ENCODE results near the gene PCDH1.
"Not testable (repeated sequence)": the region's sequence is repeated elsewhere in the genome, so short reads cannot be mapped to it uniquely, and the experiment has no call there.

The PCDH1 gene

DNA sequence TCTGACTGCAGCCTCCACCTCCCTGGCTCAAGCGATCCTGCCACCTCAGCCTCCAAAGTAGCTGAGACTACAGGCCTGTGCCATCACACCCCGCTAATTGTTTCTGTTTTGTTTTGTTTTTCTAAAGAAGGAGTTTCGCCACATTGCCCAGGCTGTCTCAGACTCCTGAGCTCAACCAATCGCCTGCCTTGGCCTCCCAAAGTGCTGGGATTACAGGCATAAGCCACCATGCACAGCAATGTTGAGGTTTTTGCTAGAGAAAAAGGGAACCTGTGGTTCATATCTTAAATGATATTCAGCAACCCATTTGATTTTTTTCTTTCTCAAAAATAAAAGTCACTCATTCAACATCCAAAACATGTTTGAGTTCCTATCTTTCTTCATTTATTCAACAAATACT is 25.1 kb upstream of the PCDH1 start:
- peak; percentile 69 for DNase-seq
- in situ Hi-C loops (cut with MboI; ENCODE audit: low pct_unique_long_range_greater_than_20kb, low sequenced_read_pairs): no loop called here

DNA sequence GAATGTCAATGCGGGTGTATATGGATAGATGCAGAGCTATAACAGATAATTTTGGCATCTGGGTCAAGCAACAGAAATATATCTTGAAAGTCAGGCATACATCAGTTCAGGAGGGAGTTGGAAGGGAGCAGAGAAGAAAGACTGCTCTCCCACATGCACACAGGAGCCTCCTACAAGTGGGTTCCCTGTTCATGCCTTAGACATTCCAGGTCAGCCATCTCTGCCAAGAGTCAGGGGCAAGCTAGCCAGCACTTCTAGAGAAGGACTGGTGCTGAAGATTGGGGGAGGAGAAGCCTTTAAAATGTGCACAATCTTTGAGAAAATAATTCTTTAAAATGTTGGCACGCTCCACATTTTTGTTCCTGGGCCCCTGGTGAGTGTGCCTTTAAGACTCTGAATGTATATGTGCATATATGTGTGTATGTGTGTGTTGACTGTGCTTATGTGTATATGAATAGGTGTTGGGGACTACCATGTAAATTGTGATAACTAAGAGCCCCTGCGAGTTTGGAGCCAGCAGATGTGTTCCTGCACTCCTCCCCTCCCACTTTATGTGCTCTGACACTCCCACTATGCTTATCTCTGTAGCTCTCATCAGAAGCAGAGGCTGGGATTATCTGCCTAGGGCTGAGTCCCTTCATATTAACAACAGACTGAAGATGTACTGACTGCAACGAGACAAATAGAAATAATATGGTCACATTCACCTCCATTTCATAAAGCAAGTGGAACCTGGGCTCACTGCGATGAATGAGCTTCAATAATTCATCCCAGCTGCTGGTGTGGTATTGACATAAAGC is 24.0 kb upstream of the PCDH1 start:
- no peak for DNase-seq
- in situ Hi-C loops (cut with MboI; ENCODE audit: low pct_unique_long_range_greater_than_20kb, low sequenced_read_pairs): no loop called here

DNA sequence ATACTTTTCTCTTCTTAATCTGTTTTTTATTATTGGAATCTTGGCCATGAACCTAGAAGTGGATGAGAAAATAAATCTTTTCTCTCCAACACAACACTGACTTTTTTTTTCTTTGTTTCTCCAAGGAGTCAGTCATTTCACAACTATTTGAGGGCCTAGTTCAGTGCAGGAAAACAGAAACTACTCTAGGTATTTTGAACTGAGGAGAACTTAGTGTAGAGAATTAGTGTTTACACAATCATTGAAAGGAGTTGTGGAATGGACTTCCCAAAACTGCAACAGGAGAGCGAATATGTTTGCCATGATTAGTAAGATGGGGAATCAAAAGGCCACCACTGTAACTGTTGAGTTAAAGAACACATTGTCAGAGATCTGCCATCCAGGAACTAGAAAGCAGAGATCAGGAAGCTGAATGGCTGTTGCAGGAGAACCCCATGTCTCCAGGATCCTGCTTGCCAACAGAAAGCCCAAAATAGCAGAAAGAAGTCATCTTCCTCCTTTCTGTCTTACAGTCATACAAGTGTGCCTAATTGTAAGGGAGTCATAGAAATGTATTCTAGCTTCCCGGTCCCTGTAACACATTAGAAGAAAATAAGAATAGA is 20.3 kb upstream of the PCDH1 start:
- DNase-seq: no peak

DNA sequence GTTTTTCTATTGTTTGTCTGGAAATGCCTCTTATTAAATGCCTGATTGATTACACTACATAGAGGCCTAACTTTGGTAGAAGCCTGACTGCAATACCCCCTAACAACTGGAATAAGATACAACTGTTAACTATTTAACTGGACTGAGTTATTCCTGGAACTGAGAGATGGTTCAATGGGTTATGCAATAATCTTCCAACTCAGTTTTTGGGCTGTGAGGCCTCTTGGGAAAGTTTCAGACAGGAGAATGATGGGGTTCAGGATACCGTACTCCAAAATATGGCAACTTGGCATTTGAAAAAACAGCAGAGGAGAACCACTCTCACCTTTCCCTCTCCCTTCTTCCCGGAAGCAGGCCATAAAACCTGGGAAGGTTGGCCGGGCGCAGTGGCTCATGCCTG is 19.2 kb upstream of the PCDH1 start:
- DNase-seq: no peak
- in situ Hi-C loops (cut with MboI; ENCODE audit: low pct_unique_long_range_greater_than_20kb, low sequenced_read_pairs): no loop called here

More for the DNA sequence above, 20.3 kb upstream of the PCDH1 start:
- in situ Hi-C loops (cut with MboI; ENCODE audit: low pct_unique_long_range_greater_than_20kb, low sequenced_read_pairs): no loop called here

DNA sequence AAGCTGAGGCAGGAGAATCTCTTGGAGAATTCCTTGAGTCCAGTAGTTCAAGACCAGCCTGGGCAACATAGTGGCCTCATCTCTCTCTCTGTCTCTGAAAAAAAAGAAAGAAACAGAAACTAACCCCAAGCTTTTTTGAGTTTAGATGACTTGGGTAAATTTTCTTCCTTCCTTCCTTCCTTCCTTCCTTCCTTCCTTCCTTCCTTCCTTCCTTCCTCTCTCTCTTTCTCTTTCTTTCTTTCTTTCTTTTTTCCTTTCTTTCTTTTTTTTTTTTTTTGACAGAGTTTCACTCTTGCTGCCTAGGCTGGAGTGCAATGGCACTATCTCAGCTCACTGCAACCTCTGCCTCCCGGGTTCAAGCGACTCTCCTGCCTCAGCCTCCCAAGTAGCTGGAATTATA is 12.2 kb upstream of the PCDH1 start:
- DNase-seq; in situ Hi-C loops (cut with MboI; ENCODE audit: low pct_unique_long_range_greater_than_20kb, low sequenced_read_pairs): not testable (repeated sequence)

DNA sequence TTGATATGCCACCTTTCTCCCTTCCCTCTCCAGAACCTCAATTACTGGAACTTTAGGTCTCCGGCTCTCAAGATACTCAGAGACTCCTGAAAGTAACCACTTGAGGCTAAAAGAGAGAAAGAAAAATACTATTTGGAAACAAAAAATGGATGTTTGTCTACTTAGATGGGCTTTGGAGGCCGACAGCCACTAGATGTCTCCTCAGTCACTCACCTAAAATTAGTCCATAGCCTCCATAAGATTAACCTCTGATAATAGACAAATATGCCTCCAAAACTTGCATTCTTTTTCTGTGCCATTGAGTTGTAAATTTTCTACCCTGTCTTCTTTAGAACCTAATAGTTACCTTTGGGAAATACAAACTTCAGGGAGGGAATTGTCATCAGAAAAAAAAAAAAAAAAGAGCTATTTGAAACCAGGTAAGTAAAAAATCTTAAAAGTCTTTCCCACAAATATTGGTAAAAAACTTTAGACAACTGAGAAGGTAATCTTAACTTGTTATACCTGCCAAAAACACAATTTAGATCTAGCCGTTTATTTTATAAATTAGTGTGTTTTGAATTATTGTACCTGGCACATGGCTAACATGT is 11.2 kb upstream of the PCDH1 start:
- in situ Hi-C loops (cut with MboI; ENCODE audit: low pct_unique_long_range_greater_than_20kb, low sequenced_read_pairs): no loop called here
- DNase-seq: peak; percentile 22

DNA sequence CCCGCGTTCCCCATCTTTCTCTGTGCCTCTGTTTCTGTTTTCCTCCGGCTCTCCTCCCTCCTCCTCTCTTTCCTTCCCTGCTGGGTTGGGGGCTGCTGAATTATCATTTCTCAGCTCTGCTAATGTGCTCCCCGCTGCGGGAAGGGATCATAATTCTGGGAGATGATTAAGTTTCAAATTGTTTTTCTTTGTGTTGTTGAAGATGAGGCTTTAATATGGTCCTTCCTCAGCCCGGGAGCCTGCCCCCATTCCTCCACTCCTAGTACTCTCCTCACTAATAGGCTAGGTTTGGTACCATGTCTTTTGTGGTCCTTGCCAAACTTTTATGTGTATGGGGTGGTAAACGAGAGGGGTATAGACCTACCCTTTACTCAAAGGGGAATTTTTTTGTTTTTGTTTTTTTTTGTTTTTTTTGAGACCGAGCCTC is 5.7 kb upstream of the PCDH1 start:
- in situ Hi-C loops (cut with MboI; ENCODE audit: low pct_unique_long_range_greater_than_20kb, low sequenced_read_pairs): no loop called here
- no peak for DNase-seq

DNA sequence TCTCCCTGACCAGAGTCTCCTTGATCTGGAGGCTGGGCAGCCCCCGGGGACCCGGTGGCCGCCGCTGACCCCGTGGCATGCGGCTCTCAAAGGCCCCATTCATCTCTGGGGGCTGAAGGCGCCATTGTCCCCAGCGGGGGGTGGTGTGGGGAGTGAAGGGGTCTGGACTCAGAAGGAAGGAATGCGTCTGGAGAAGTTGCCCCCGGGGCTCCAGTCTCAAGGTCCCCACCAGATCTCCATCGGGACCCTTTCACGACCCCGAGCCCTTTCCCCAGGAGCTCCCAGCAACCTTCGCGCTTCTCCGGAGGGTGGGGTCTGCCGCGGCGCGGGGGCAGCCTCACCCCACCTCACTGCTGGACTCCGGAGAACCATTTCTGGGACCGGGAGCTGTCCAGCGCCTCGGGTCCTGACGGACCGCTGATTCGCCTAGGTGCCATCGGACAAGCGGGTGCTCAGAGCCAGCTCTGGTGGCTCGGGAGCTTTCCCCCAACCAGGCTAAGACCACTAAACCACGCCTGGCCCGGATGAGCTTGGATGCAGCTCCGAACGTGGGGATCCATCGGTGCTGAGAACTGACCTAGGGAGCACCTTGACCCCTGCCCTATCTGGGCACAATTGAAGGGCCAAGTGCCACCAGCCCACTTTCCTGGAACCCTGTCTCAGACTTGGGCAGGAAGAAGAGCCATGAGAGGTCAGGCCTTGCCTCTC is 5.1 kb upstream of the PCDH1 start:
- in situ Hi-C loops (cut with MboI; ENCODE audit: low pct_unique_long_range_greater_than_20kb, low sequenced_read_pairs): no loop called here
- DNase-seq: no peak

DNA sequence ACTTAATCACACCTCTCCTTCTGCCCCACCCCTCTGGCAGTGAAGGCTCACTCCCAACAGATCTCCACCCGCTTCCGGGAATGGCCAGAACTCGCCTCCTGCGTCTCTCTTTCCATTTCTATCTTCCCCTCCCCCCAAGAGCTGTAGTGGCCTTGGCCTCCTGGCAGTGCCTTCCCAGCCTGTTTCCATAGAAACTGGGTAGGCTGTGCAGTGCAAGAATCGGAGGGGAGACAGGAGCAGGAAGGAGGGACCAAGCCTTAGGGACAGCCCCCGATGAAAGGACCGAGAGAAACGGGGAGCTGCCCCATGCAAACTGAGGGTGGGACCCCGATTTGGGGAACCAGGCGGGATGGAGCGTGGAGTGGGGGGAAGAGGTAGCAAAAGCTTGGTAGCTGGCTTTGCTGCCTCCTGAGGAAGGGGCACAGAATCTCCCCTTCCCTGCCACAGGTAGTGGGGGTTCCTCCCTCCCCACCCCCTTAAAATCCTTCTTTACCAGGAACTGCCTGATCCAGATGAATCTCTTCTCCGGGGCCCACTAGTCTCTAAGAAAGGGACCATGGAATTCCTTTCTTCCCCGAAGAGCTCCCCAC is 4.5 kb upstream of the PCDH1 start:
- DNase-seq: no peak
- in situ Hi-C loops (cut with MboI; ENCODE audit: low pct_unique_long_range_greater_than_20kb, low sequenced_read_pairs): no loop called here

DNA sequence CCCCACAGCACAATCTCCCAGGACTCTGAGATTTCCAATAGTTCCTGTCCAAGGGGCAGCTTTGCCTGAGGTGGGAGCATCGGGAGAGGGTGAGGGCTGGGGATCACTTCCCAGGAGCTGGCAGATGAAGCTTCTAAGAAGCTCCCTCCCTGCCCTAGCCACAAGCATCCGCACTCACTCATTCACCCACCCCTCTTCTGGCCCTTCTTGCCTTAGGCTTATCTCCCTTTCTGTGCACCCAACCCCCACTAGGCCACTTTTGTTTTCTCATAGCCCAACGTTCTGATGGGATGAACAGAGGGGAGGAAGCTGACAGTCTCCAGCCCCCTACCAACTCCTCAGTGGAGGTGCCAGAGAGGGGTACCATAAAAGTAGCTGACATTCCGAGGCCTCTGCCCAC is 3.7 kb upstream of the PCDH1 start:
- in situ Hi-C loops (cut with MboI; ENCODE audit: low pct_unique_long_range_greater_than_20kb, low sequenced_read_pairs): no loop called here
- DNase-seq: no peak

DNA sequence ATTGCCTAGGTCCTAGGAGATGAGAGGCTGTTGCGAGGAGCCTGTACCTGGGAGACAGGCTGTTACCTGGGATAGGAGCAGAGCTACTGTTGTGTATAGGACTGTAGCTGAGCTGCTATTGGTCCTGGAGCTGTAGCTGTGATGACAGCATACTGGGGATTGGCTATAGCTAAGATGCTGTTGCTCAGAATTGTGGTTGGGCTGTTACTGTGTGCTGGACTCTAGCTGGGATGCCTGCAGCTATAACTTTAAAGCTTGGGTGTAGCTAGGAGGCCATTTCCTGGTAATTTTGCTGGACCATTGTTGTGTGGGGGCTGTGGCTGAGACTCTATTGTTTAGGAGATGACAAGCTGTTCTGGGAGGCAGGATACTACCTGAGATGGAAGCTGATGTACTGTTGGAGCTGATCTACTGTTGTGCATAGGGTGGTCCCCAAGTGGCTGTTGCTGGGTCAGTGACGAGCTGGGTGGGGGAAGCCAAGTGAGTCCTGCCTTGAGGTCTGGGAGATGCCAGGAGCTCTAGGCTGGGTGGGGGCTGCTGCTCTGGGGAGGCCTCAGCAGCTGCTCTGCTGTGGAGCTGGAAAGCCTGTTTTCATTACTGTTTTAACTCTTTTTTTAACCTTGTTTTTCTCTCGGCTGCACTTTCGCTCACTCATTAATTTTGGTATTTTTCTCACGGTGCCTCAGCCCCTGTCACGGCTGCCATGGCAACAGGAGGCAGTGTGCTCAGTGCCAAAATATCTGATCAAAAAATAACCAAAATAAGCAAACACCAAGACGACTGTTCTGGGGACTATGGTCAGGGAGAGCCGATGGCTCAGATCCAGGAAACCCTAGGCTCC is 3.0 kb upstream of the PCDH1 start:
- no peak for DNase-seq

DNA sequence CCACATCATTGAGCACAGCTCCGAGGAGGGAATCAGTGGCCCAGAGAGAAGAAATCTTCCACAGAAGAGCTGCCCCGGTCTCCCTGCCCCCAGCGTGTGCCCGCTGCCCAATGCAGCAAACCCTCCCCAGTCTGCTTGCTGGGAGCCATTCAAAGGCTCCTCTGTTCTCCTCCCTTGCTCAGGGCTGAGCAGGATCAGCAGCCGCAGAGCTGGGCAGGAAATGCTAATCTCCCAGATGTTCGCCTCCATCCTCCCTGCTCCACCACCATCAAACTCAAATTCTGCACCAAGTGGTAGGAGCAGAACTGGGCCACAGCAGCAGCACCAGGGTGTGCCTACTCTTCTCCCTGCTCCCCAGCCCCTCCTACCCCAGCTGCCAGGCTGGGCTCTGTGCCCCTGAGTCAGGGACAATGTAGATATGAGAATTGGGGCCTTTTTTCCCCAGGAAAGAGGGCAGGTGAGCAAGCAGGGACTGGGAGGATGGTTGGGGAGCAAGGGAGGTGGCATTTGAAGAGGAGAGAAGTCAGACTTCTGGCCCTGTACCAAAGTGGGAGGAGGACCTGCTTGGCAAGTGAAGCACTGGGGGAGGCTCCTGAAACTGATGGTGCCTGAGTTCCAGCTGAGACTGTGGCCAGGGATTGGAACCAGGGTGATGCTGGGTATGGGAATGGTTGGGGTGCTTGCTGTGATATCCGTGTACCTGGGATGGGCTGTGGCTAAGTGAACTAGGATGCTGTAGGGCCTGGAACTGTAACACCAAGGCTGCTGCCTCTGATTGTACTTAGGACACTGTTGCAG is 1.9 kb upstream of the PCDH1 start:
- in situ Hi-C loops (cut with MboI; ENCODE audit: low pct_unique_long_range_greater_than_20kb, low sequenced_read_pairs): no loop called here
- DNase-seq: no peak

More for the DNA sequence above, 3.0 kb upstream of the PCDH1 start:
- in situ Hi-C loops (cut with MboI; ENCODE audit: low pct_unique_long_range_greater_than_20kb, low sequenced_read_pairs): no loop called here

DNA sequence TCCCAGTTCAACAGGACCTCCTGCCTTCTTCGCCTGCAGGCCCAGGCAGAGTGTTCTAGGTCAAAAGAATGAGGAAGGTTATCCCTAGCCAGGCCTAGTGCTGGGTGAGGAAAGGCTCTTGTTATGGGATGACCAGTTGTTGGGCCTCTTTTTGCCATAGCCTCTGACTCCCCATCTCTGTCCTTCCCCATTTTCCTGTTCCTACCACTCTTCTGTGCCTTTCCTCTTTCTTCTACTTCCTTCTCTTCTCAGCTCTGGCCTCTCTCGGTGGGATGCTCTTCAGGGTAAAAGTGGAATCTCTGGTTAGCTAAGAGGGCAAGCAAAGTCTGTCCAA is 1.2 kb upstream of the PCDH1 start:
- no peak for DNase-seq
- in situ Hi-C loops (cut with MboI; ENCODE audit: low pct_unique_long_range_greater_than_20kb, low sequenced_read_pairs): no loop called here

DNA sequence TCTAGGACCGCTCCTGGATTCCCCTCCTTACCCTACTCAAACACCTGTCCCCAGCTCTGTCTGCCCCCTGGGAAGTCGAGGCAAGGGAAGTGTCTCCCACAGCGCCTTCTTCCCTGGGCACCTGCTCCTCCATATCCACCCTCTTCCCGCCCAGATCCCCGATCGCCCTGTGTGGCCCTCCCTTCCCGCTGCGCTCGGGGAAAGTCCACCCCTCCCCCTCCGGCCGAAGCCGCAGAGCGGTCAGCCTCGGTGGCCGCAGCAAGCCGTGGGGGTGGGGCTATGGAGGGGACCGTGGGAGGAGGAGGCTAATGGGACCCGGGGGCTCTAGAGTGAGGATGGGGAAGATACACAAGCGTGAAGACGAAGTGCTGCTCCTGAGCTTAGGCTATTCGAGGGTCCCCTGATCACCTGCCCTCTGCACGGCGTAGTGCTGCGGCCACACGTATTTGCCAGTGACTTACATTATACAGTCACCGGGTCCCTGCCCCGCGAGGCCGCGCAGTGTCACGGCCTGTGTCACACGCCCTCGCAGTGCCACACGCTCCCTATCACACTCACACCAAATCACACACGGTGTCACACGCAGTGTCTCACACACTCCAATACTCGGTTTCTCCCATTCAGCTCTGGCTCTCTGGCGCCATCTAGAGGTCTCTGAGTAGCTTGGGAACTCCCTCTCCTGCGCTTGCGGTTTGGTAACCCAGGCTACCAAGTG is 658 bp upstream of the PCDH1 start:
- in situ Hi-C loops (cut with MboI; ENCODE audit: low pct_unique_long_range_greater_than_20kb, low sequenced_read_pairs): no loop called here
- DNase-seq: peak; percentile 92

DNA sequence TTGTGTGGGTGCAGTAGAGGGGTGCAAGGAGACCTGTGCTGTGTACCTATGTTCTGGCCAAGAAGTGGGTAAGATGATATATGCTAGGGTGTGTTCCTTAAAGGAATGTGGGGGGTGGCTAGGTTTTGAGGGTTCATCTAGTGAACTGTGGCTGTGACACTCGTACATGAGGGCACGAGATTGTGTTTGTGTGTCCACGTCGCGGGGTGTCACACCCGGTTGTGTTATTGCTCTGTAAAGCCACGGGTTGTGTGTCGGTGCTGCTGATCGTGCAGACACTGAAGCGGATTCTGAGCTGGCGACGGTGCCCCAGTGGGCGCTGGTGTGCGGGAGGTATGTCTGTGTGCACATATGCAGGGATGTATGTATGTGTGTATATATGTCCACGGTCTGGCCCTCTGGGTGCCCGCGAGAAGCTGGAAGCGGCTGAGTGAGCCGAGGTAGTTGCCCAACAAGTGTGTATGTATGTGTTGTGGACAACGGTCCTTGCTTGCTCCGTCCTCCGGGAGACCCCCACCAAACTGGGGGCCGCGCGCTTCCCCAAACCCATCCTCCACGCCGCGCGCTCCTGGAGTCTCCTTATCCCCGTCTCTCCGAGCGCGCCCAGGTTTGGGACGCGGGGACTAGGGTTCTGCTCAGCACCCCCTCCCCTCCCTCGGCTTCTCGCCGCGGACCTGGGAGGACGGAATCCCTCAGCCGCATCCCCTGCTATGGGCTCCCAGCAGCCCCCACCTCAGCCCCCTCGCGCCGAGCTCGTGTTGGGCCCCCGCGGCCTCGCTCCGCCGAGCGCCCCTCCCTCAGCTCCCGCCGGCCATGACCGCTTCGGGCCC is 639 bp downstream of the PCDH1 start:
- in situ Hi-C loops (cut with MboI; ENCODE audit: low pct_unique_long_range_greater_than_20kb, low sequenced_read_pairs): no loop called here

DNA sequence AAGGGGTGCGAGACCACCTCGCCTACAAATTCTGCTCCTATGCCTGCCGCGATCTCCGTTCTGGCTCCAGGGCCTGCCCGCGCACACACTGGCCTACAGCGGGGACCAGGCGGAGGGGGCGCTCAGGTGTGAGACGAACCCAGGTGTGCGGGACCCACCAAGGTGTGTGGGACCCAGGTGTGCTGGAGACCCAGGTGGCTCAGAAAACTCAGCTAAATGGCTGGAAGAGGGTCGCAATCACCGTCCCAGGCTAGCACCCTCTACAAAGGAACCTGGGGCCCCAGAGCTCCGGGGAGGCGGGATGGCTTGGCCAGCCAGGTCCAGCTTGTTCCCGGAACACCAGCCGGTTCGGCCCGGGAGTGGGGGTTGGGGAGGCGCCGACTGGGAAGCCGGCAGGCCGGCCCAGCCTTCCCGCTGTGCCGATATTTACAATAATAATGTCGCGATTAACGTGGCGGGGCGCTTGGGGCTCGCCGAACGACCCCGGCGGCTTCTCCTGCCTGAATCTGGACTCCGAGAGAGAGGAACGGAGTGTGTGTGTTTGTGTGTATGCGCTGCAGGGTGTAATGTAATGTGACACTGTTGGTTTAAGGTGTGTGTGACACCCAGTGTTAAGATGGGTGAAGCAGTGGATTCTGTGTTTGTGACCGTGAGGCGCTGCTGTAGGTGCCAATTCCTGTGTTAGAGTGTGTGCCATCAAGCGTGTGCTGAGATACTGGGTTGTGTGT is 1.4 kb downstream of the PCDH1 start:
- in situ Hi-C loops (cut with MboI; ENCODE audit: low pct_unique_long_range_greater_than_20kb, low sequenced_read_pairs): no loop called here
- no peak for DNase-seq

More for the DNA sequence above, 639 bp downstream of the PCDH1 start:
- peak; percentile 24 for DNase-seq

Measured in KBM-7 (cell line).